GM19328 (cell line): Measurements from ENCODE around the gene DNAJB8.

Source experiments
- ATAC-seq: cut with Tn5 transposase; IDR thresholded peaks from one replicate; pipeline ENCODE4 v1.9.1; 2021; ENCODE audit warnings: mild to moderate bottlenecking, moderate library complexity; ENCODE audit not compliant: unreplicated experiment

DNAJB8 gene

GRCh38 chr3:128468791-128469527, 2.3 kb upstream of the DNAJB8 start:
- ATAC-seq = no peak

GRCh38 chr3:128468285-128468790, 1.6 kb upstream of the DNAJB8 start:
- ATAC-seq = no peak

GRCh38 chr3:128464702-128465101, 2.0 kb downstream of the DNAJB8 start:
- no peak for ATAC-seq

- ATAC-seq = no peak
Observed at GRCh38 chr3:128464188-128464587, 2.5 kb downstream of the DNAJB8 start.

GRCh38 chr3:128463771-128464170, 2.9 kb downstream of the DNAJB8 start:
- no peak for ATAC-seq

GRCh38 chr3:128463354-128463753, 3.3 kb downstream of the DNAJB8 start:
- no peak for ATAC-seq

GRCh38 chr3:128462931-128463330, 3.8 kb downstream of the DNAJB8 start:
- ATAC-seq = no peak

GRCh38 chr3:128462341-128462910, 4.3 kb downstream of the DNAJB8 start:
- no peak for ATAC-seq

GRCh38 chr3:128461731-128462130, 5.0 kb downstream of the DNAJB8 start:
- no peak for ATAC-seq

- no peak for ATAC-seq
Observed at GRCh38 chr3:128459461-128459820, 7.2 kb downstream of the DNAJB8 start.

GRCh38 chr3:128458746-128459460, 7.8 kb downstream of the DNAJB8 start:
- ATAC-seq = no peak

- ATAC-seq = no peak
Observed at GRCh38 chr3:128457937-128458336, 8.8 kb downstream of the DNAJB8 start.

GRCh38 chr3:128456776-128457715, 9.6 kb downstream of the DNAJB8 start:
- ATAC-seq = no peak

GRCh38 chr3:128455786-128456748, 10.6 kb downstream of the DNAJB8 start:
- ATAC-seq = no peak

- no peak for ATAC-seq
Observed at GRCh38 chr3:128455116-128455515, 11.6 kb downstream of the DNAJB8 start.

- no peak for ATAC-seq
Observed at GRCh38 chr3:128454310-128454618, 12.4 kb downstream of the DNAJB8 start.

- no peak for ATAC-seq
Observed at GRCh38 chr3:128453501-128454309, 13.0 kb downstream of the DNAJB8 start.

- ATAC-seq = no peak
Observed at GRCh38 chr3:128452678-128453275, 13.9 kb downstream of the DNAJB8 start.

GRCh38 chr3:128452120-128452519, 14.6 kb downstream of the DNAJB8 start:
- ATAC-seq = no peak
